HepG2 (cell line): ENCODE measurements around the gene JSRP1. TPM values are rescaled to one million over a fixed set of nuclear protein-coding genes. Genes with fewer than 3 reads are reported as not detected.

ENCODE experiments used
- ARID3A ChIP-seq: IDR thresholded peaks from 2 replicates; pipeline ENCODE4 v1.6.1; 2012; ENCODE audit warnings: low read depth, low read length, improper control_type of control experiment
- ATF1 ChIP-seq: IDR thresholded peaks from 2 replicates; pipeline ENCODE4 v1.6.1; 2016; ENCODE audit warnings: mild to moderate bottlenecking, control low read depth
- ATF7 ChIP-seq, 2 experiments: fragments of 450-650 bp in 1 of 2; sonication (generic) in 1 of 2; formaldehyde crosslinking in 1 of 2; IDR thresholded peaks; 2 replicates each; pipeline versions ENCODE4 v1.4.0 to v1.6.1; 2016 to 2020; ENCODE audit warnings: antibody characterized with exemption in 1 of 2, mild to moderate bottlenecking in 1 of 2, missing genetic modification reagents in 1 of 2
- CERS6 ChIP-seq: sonication (generic); formaldehyde crosslinking; IDR thresholded peaks from 2 replicates; pipeline ENCODE4 v1.5.0; 2020; ENCODE audit warnings: missing genetic modification reagents
- DMAP1 ChIP-seq: IDR thresholded peaks from 2 replicates; pipeline ENCODE4 v1.6.1; 2016
- PRDM10 ChIP-seq: sonication (generic); formaldehyde crosslinking; IDR thresholded peaks from 2 replicates; pipeline ENCODE4 v1.4.0; 2020; ENCODE audit warnings: low read depth, missing genetic modification reagents
- RBAK ChIP-seq: sonication (generic); formaldehyde crosslinking; IDR thresholded peaks from 2 replicates; pipeline ENCODE4 v1.5.1; 2020; ENCODE audit warnings: mild to moderate bottlenecking, missing genetic modification reagents
- ZBTB2 ChIP-seq: sonication (generic); formaldehyde crosslinking; IDR thresholded peaks from 2 replicates; pipeline ENCODE4 v1.8.0; 2022; ENCODE audit warnings: low read depth, missing genetic modification reagents
- ZC3H4 ChIP-seq: sonication (generic); formaldehyde crosslinking; IDR thresholded peaks from 2 replicates; pipeline ENCODE4 v1.4.0; 2020; ENCODE audit warnings: missing genetic modification reagents, borderline replicate concordance
- ZNF383 ChIP-seq: sonication (generic); formaldehyde crosslinking; IDR thresholded peaks from 2 replicates; pipeline ENCODE4 v1.4.0; 2020; ENCODE audit warnings: missing genetic modification reagents, mild to moderate bottlenecking, borderline replicate concordance
- ZNF740 ChIP-seq: sonication (generic); formaldehyde crosslinking; IDR thresholded peaks from 2 replicates; pipeline ENCODE4 v1.4.0; 2020; ENCODE audit warnings: missing genetic modification reagents
- ZNF780A ChIP-seq: sonication (generic); formaldehyde crosslinking; IDR thresholded peaks from 2 replicates; pipeline ENCODE4 v1.8.0; 2022; ENCODE audit warnings: mild to moderate bottlenecking, missing genetic modification reagents, moderate library complexity
- ZNF790 ChIP-seq: sonication (generic); formaldehyde crosslinking; IDR thresholded peaks from 2 replicates; pipeline ENCODE4 v1.8.0; 2022; ENCODE audit warnings: missing genetic modification reagents, mild to moderate bottlenecking, borderline replicate concordance
- polyA plus RNA-seq, 8 experiments: library from polyadenylated mRNA; depleted of rRNA in 3 of 8; stranded (reverse) in 7 of 8; unstranded in 1 of 8; fragments of >200 nt; fragmentation: Illumina TruSeq in 4 of 8; extraction: Trizol in 4 of 8; gene quantifications; 2 replicates each; pipeline versions ENCODE4 v1.2.1 to v1.2.3, GENCODE V29; 2011 to 2016; ENCODE audit warnings: low read depth in 4 of 8, missing spikeins in 1 of 8, mixed read lengths in 1 of 8; ENCODE audit not compliant: insufficient read depth in 1 of 8
- total RNA-seq, 5 experiments: library from RNA; depleted of rRNA; stranded (reverse); fragments of >200 nt; fragmentation: Illumina TruSeq; extraction: Trizol; gene quantifications; 2 replicates each; pipeline ENCODE4 v1.2.3, GENCODE V29; 2016; ENCODE audit warnings: low read depth in 1 of 5

The JSRP1 gene
- total and polyA plus RNA-seq, 2 of the 13 experiments (the other 11 are each of a cell fraction or from before 2014, with no cell fraction given), result 0.16 to 0.38 TPM

- no peak for TF ChIP-seq PRDM10
- no peak for TF ChIP-seq ZNF780A (CRISPR knock-in tag)
- TF ChIP-seq ATF1 (CRISPR knock-in tag), result no peak
- no peak for TF ChIP-seq ZNF740 (CRISPR knock-in tag)
- TF ChIP-seq ZNF790, result no peak
- TF ChIP-seq ZNF383 (CRISPR knock-in tag), result no peak
- TF ChIP-seq ATF7 (IDR thresholded peaks at IDR 0.05), result no peak
- TF ChIP-seq ATF7 (CRISPR knock-in tag; IDR thresholded peaks at IDR 0.05), result no peak
- no peak for TF ChIP-seq ZBTB2 (CRISPR knock-in tag)
- TF ChIP-seq DMAP1 (CRISPR knock-in tag), result no peak
- TF ChIP-seq ARID3A, result no peak
- no peak for TF ChIP-seq CERS6 (CRISPR knock-in tag)
- no peak for TF ChIP-seq RBAK (CRISPR knock-in tag)
- no peak for TF ChIP-seq ZC3H4 (CRISPR knock-in tag)
- TF ChIP-seq, all 625 proteins: peak for 94
These were observed 14.1 kb downstream of the JSRP1 start (continued) for GRCh38 chr19:2242092-2242537.
